Retinal pigment epithelial cell (primary cell): Measurements from ENCODE around the gene TNFRSF11A.

Experiments
- DNase-seq: peaks from one replicate; pipeline ENCODE4 v3.0.0-alpha.2; 2010; ENCODE audit warnings: low read depth
- H3K4me3 ChIP-seq: 2 replicates; pipeline ENCODE4 v1.5.1; 2011; ENCODE audit warnings: mild to moderate bottlenecking, low read length, control low read depth, moderate library complexity
- TF ChIP-seq, protein P1 (sequence below): conservative IDR thresholded peaks from 2 replicates; pipeline ENCODE4 v1.5.1; 2011; ENCODE audit warnings: low read depth, low read length, control low read depth, inconsistent platforms

Gene TNFRSF11A

DNA sequence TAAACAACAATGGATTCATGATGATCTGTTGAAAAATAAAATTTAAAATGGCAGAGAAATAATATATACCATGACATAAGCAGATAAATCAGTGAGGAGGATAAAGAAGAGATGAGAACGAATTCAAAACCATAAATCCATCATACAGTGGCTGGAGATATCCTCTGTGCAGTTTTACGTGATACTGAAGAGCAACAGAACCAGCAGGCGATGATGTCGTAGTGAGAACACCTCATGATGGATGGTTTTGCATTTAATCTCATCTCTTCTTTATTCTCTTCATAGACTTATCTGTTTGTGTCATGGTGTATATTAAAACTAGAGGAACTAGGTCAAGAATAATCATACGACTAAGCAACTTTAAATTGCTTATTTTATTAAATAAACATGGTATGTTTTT lies 56.3 kb downstream of the TNFRSF11A start:
- no peak for DNase-seq
- H3K4me3 ChIP-seq = no peak overlapping the region
- TF ChIP-seq, protein P1, sequence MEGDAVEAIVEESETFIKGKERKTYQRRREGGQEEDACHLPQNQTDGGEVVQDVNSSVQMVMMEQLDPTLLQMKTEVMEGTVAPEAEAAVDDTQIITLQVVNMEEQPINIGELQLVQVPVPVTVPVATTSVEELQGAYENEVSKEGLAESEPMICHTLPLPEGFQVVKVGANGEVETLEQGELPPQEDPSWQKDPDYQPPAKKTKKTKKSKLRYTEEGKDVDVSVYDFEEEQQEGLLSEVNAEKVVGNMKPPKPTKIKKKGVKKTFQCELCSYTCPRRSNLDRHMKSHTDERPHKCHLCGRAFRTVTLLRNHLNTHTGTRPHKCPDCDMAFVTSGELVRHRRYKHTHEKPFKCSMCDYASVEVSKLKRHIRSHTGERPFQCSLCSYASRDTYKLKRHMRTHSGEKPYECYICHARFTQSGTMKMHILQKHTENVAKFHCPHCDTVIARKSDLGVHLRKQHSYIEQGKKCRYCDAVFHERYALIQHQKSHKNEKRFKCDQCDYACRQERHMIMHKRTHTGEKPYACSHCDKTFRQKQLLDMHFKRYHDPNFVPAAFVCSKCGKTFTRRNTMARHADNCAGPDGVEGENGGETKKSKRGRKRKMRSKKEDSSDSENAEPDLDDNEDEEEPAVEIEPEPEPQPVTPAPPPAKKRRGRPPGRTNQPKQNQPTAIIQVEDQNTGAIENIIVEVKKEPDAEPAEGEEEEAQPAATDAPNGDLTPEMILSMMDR = no peak

DNA sequence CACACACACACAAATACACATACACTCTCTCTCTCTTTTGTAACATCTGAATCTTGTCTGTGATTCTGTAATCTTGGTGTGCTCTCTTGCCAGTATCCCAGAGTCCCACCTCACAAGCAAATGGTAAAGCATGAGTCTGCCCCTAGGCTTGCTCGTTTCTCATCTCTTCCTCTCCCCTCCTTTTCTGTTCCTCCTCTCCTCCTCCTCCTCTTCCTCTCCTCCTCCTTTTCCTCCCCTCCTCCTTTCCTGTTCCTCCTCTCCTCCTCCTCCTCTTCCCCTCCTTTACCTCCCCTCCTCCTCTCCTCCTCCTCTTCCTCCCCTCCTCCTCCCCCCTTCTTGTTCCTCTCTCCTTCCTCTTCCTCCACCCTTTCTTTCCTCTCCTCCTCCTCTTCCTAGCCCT lies 59.0 kb downstream of the TNFRSF11A start:
- no peak for DNase-seq
- no peak overlapping the region for H3K4me3 ChIP-seq
- TF ChIP-seq, protein P1 = no peak

DNA sequence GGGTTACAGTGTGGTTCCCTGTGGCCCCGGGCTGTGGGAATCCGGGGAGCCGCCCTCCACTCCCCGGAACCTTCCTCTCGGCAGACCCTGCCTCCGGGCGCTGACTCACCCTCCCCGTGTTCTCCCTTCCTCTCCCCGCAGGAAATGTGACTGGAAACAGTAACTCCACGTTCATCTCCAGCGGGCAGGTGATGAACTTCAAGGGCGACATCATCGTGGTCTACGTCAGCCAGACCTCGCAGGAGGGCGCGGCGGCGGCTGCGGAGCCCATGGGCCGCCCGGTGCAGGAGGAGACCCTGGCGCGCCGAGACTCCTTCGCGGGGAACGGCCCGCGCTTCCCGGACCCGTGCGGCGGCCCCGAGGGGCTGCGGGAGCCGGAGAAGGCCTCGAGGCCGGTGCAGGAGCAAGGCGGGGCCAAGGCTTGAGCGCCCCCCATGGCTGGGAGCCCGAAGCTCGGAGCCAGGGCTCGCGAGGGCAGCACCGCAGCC lies 59.5 kb downstream of the TNFRSF11A start:
- H3K4me3 ChIP-seq = no peak overlapping the region
- TF ChIP-seq, protein P1 = no peak
- no peak for DNase-seq

DNA sequence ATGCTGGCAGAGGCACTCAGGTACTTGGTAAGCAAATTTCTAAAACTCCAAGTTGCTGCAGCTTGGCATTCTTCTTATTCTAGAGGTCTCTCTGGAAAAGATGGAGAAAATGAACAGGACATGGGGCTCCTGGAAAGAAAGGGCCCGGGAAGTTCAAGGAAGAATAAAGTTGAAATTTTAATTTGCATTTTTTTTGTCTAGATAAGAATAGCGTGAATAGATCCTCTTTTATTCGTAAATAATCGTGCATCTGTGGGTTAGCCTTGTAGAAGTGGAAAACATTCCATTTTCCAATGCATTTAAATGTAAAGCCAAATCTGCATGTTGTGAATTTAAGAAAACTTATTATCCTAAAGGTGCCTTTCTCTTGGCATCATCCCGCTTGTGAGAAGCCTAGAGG lies 61.0 kb downstream of the TNFRSF11A start:
- TF ChIP-seq, protein P1 = no peak
- no peak overlapping the region for H3K4me3 ChIP-seq

DNA sequence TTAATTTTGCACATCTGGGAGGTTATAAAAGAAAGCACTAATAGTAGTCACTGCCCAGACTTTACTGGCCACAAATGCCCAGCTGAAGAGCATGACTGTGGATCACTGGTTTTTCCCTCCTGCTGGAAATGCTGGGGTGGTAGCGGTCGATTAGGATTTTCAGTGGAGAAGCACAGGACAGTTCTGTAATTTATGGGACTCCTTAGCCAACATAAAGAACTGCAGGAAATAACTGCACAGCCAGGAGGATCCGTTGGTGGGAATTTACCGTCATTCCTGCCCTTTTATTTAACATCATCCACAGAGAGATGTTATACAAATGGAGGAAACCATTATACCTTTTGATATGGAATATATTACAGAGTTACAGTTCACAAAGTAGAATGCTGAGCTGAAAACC lies 61.5 kb downstream of the TNFRSF11A start:
- no peak for DNase-seq
- TF ChIP-seq, protein P1 = no peak
- no peak overlapping the region for H3K4me3 ChIP-seq

More for the DNA sequence above, 61.0 kb downstream of the TNFRSF11A start:
- no peak for DNase-seq

DNA sequence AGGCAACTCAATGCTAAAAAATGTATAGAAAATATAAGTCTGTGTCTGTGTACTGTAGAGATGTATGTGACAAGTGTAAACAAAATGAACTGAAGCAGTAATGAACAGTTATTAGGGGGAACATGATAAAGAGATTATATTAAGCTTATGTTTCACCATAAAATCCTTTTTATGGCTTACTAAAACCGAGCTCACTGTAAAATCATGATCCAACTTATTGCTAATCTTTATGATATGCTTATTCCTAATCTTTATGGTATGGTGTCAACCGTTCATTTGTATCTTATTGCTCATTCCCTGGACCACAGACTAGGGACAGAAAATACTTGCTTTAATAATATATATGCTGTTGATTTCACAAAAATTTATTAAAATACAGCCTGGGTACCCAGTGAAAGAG lies 62.1 kb downstream of the TNFRSF11A start:
- H3K4me3 ChIP-seq = no peak overlapping the region
- TF ChIP-seq, protein P1 = no peak
- no peak for DNase-seq

DNA sequence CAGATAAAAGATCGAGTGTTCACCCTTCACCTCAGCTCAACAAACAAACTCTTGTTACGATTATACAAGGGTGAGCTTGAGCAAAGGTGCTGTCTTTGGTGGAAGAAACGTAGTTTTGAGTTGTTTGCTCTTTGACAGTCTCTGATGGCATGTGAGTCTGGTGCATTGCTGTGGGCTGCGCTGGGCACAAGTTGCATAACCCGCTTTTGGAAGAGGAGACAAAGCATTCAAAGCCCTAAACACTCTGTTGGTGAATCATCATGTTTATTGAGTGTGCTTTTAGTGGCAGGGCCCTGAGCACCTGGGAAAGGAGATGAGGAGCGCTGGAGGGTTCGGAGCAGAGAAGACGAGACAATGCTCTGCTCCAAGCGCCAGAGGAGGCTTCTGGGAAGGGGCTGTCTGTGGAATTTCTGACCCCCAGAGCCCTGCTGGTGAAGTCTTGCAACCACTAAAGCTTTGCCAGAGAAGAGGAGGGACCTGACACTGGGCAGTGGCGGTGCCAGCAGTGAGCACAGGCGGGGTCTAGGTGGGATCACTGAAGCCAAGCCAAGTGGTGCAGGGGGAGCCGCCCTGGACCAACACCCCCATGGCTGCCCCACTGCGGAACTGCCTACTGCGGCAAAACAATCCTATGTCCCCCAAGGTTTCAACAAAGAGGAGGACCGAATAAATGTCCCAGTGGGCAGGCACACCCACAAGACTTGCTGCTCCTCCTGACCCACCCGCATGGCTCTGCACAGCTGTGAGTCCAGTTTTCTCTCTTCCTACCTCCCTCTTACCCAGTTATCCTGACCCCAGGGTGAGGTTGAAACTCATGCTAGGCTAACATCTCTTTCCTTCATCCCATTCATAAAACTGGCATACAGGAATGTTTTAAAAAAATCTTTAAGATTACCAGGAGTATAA lies 64.0 kb downstream of the TNFRSF11A start:
- H3K4me3 ChIP-seq = no peak overlapping the region
- TF ChIP-seq, protein P1 = no peak
- DNase-seq = no peak
